NCI-H1930 (cell line): ENCODE data around the gene OASL.
"Not testable (repeated sequence)": the region's sequence is repeated elsewhere in the genome, so short reads cannot be mapped to it uniquely, and the experiment has no call there.

ENCODE experiments used
- DNase-seq, 2 experiments: peaks; one replicate each; lab custom pipeline; 2025; lab: John Stamatoyannopoulos, UW

Gene OASL

GRCh38 chr12:121038861-121039668 is at the start of gene OASL:
Gene OASL, minus strand, starts transcription at chr12:121039246. Its CDS starts 275 bp downstream, at chr12:121038971.
- no peak for DNase-seq

GRCh38 chr12:121088195-121088585 is 49.1 kb upstream of the OASL start:
- no peak for DNase-seq

- DNase-seq, result no peak
Measured at GRCh38 chr12:121087467-121088194, 48.6 kb upstream of the OASL start.

- no peak for DNase-seq
Measured at GRCh38 chr12:121086781-121087295, 47.8 kb upstream of the OASL start.

GRCh38 chr12:121085506-121086353 is 46.7 kb upstream of the OASL start:
- no peak for DNase-seq

- no peak for DNase-seq
Measured at GRCh38 chr12:121085069-121085468, 46.0 kb upstream of the OASL start.

GRCh38 chr12:121084229-121084628 is 45.2 kb upstream of the OASL start:
- no peak for DNase-seq

- no peak for DNase-seq
Measured at GRCh38 chr12:121080909-121081308, 41.9 kb upstream of the OASL start.

GRCh38 chr12:121079736-121080272 is 40.8 kb upstream of the OASL start:
- no peak for DNase-seq

GRCh38 chr12:121077440-121077839 is 38.4 kb upstream of the OASL start:
- DNase-seq, result not testable (repeated sequence)

- DNase-seq, result not testable (repeated sequence)
Measured at GRCh38 chr12:121075911-121076310, 36.9 kb upstream of the OASL start.

GRCh38 chr12:121072147-121072546 is 33.1 kb upstream of the OASL start:
- no peak for DNase-seq

- no peak for DNase-seq
Measured at GRCh38 chr12:121069206-121069605, 30.2 kb upstream of the OASL start.

GRCh38 chr12:121065345-121065744 is 26.3 kb upstream of the OASL start:
- no peak for DNase-seq

- not testable (repeated sequence) for DNase-seq
Measured at GRCh38 chr12:121064586-121064985, 25.5 kb upstream of the OASL start.

- no peak for DNase-seq
Measured at GRCh38 chr12:121064116-121064515, 25.1 kb upstream of the OASL start.

GRCh38 chr12:121062391-121063045 is 23.5 kb upstream of the OASL start:
- DNase-seq, result no peak

- DNase-seq, result no peak
Measured at GRCh38 chr12:121061831-121062230, 22.8 kb upstream of the OASL start.

GRCh38 chr12:121060149-121061001 is 21.3 kb upstream of the OASL start:
- peak in 1 of 2 experiments; percentile 40 for DNase-seq
